Right lobe of liver (tissue), 6 donors: ENCODE results near the gene GAS2L2. TPM values are rescaled to one million over a fixed set of nuclear protein-coding genes. Genes with fewer than 3 reads are reported as not detected.

Experiments
- ATAC-seq, 4 donors: fragments of 200-7000 bp; cut with Tn5 transposase; one replicate each; pipeline ENCODE4 v1.9.1; 2020; ENCODE audit warnings: mild to moderate bottlenecking in 4 of 4, moderate library complexity in 4 of 4
- DNase-seq, 3 donors: peaks; one replicate each; pipeline ENCODE4 v3.0.0-alpha.2; 2020
- H3K27ac ChIP-seq, 3 donors: fragments of 200-600 bp; one replicate each; pipeline ENCODE4 v1.8.0; 2022
- H3K27me3 ChIP-seq, 2 donors: fragments of 200-600 bp; one replicate each; pipeline ENCODE4 v1.8.0; 2022
- H3K36me3 ChIP-seq, 4 donors: fragments of 200-600 bp; sonication (generic) in 1 of 4; one replicate each; pipeline versions ENCODE4 v1.5.1 to v1.8.0; 2017 to 2022; ENCODE audit warnings: control low read depth in 1 of 4
- H3K4me1 ChIP-seq, 4 donors: fragments of 200-600 bp; sonication (generic) in 1 of 4; one replicate each; pipeline versions ENCODE4 v1.5.1 to v1.8.0; 2017 to 2022; ENCODE audit warnings: control low read depth in 1 of 4
- H3K4me3 ChIP-seq, 3 donors: fragments of 200-600 bp; one replicate each; pipeline ENCODE4 v1.8.0; 2022
- H3K9me3 ChIP-seq, 4 donors: fragments of 200-600 bp; sonication (generic) in 1 of 4; one replicate each; pipeline versions ENCODE4 v1.5.1 to v1.8.0; 2017 to 2022; ENCODE audit warnings: control low read depth in 1 of 4
- POLR2A ChIP-seq: fragments of 450-650 bp; IDR thresholded peaks from one replicate; pipeline ENCODE4 v1.6.1; 2017; ENCODE audit warnings: antibody characterized with exemption, mild to moderate bottlenecking
- WGBS: methylation state at CpG from one replicate; pipeline ENCODE4 v1.1.6; 2018; ENCODE audit warnings: low coverage, low lambda C conversion rate; ENCODE audit not compliant: insufficient coverage; ENCODE audit errors: missing lambda C conversion rate; 5-methylcytosine and 5-hydroxymethylcytosine counted together
- intact Hi-C, 2 donors: fragments of 100-400 bp; cut with DNase I; formaldehyde crosslinking; loops; one replicate each; pipeline versions ENCODE4 v1.11.2 to v1.14.1; 2022
- total RNA-seq, 6 experiments: library from RNA; depleted of rRNA in 2 of 6; stranded (reverse); fragments of >200 nt in 2 of 6; fragmentation: NEBNext Ultra II Directional in 3 of 6; extraction: Animal tissue kit (Norgen Biotek cat#: 25700) in 3 of 6; gene quantifications; one replicate each; pipeline versions ENCODE4 v1.1.0 to v1.2.4, GENCODE V29; 2016 to 2023
- TF ChIP-seq, protein P1 (sequence below), 4 donors: fragments of 200-600 bp in 3 of 4; fragments of 450-650 bp in 1 of 4; IDR thresholded peaks; one replicate each; pipeline versions ENCODE4 v1.5.1 to v1.8.0; 2016 to 2022; ENCODE audit warnings: antibody characterized with exemption in 4 of 4, mild to moderate bottlenecking in 2 of 4
- donor health status: DM: no; HTN: yes; CAD: no.
- donor health status: DM: no; HTN: no; CAD: no.
- donor health status: DM: no; HTN: no; CAD: no.
- donor health status: DM: no; HTN: yes; CAD: no.
- donor health status: DM: no; HTN: yes; CAD: no.

The GAS2L2 gene
- total RNA-seq, 6 experiments from 2014 or later = not detected

DNA sequence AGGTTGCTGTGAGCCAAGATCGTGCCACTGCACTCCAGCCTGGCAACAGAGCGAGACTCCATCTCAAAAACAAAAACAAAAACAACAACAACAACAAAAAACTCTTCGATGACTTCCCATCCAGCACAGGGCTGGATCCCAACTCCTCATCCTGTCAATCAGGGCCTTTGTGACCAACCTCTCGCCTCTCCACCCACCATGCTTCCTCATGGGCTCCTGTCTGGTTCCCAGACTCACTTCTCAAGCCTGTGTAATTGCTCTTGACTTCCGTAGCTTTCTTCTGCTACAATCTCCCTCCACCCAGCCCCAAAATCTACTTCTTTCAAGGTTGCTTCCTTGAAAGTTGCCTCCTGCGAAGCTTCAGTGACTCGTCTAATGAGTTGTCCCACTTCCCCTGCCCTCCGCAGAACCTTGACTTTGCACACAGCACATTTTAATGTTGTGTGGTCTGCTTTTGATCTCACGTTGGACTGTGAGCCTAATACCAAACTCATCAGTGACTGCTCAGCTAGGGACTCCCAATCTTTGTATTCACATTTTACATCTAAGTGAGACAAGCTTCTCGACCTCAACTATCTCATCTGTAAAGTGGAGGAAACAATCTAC, 22.5 kb downstream of the GAS2L2 start:
- no peaks in the 10 kb centered on the region for H3K27me3 ChIP-seq
- no peak overlapping the region for H3K4me3 ChIP-seq
- no peak for DNase-seq
- H3K36me3 ChIP-seq = no peaks in the 10 kb centered on the region
- TF ChIP-seq POLR2A = no peak
- TF ChIP-seq, protein P1, sequence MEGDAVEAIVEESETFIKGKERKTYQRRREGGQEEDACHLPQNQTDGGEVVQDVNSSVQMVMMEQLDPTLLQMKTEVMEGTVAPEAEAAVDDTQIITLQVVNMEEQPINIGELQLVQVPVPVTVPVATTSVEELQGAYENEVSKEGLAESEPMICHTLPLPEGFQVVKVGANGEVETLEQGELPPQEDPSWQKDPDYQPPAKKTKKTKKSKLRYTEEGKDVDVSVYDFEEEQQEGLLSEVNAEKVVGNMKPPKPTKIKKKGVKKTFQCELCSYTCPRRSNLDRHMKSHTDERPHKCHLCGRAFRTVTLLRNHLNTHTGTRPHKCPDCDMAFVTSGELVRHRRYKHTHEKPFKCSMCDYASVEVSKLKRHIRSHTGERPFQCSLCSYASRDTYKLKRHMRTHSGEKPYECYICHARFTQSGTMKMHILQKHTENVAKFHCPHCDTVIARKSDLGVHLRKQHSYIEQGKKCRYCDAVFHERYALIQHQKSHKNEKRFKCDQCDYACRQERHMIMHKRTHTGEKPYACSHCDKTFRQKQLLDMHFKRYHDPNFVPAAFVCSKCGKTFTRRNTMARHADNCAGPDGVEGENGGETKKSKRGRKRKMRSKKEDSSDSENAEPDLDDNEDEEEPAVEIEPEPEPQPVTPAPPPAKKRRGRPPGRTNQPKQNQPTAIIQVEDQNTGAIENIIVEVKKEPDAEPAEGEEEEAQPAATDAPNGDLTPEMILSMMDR (IDR thresholded peaks at IDR 0.05) = no peak
- WGBS = 80% methylated on average over 10 of the region's 10 CpGs
- H3K27ac ChIP-seq = no peak overlapping the region
- peaks cover 0 to 4% (median 0%) of the 10 kb centered on the region in 4 donors for H3K4me1 ChIP-seq
- intact Hi-C loops = no loop called here
- ATAC-seq = no peak
- no peaks in the 10 kb centered on the region for H3K9me3 ChIP-seq

DNA sequence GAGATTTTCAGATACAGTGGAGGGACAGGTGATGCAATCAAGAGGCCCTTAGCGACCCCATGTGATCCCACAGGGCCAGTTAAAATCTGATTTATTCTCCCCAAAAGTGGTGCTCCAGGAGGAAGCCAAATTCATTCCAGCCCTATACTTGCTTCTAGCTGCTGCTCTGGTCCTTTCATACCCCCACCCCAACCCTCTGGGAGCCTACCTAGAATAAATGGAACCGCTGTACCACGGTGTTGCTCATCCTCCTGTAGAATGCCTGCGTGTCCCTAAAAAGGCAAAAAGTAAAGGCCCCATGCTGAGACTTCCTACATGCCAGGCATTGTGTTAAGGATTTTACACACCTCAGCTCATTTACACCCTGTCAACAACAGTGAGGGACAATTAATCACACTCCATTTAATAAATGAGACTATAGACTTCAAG, 23.6 kb downstream of the GAS2L2 start:
- peaks cover 0 to 7% (median 2%) of the 10 kb centered on the region in 4 donors for H3K36me3 ChIP-seq
- no peak overlapping the region for H3K4me3 ChIP-seq
- DNase-seq (no peak), ATAC-seq (no peak)
- H3K4me1 ChIP-seq = peaks cover 0 to 4% (median 0%) of the 10 kb centered on the region in 4 donors
- WGBS = 72% methylated on average over 3 of the region's 4 CpGs
- H3K27me3 ChIP-seq = no peaks in the 10 kb centered on the region
- TF ChIP-seq POLR2A = no peak
- intact Hi-C loops = no loop called here
- H3K27ac ChIP-seq = no peak overlapping the region
- no peaks in the 10 kb centered on the region for H3K9me3 ChIP-seq

GRCh38 chr17:35728551-35728950, 24.5 kb downstream of the GAS2L2 start:
- TF ChIP-seq, protein P1 (IDR thresholded peaks at IDR 0.05) = no peak
- TF ChIP-seq POLR2A = no peak
- ATAC-seq (no peak), DNase-seq (no peak)
- WGBS = 71% methylated on average over 1 of the region's 3 CpGs
- Histone ChIP-seq H3K4me1 (peaks cover 0 to 4% (median 0%) of the 10 kb centered on the region in 4 donors), H3K27ac (no peak overlapping the region), H3K36me3 (peaks cover 0 to 16% (median 6%) of the 10 kb centered on the region in 4 donors), H3K4me3 (no peak overlapping the region), H3K27me3 (no peaks in the 10 kb centered on the region), H3K9me3 (no peaks in the 10 kb centered on the region)
- intact Hi-C loops = no loop called here

DNA sequence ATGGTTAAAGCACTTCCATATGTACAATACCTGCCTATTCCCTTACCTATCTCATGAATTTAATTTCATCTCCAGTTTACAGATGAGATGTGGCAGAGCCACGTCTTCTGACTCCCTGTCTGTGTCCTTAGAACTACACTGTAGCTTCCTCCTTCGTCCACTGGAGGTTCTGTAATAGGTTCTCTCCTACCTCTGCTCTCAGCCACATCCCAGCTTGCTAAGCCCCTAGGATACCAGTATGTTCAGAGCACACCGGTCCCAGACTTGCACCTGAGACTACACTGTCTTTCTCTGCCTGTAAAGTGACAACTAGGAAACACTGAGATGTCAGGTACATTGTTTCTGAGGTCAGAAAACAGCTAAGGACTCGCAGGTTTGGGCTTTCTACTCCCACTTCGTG, 25.4 kb downstream of the GAS2L2 start:
- no peaks in the 10 kb centered on the region for H3K9me3 ChIP-seq
- H3K4me3 ChIP-seq = no peak overlapping the region
- ATAC-seq = no peak
- no peaks in the 10 kb centered on the region for H3K27me3 ChIP-seq
- peaks cover 0 to 4% (median 0%) of the 10 kb centered on the region in 4 donors for H3K4me1 ChIP-seq
- DNase-seq = no peak
- no peak overlapping the region for H3K27ac ChIP-seq
- TF ChIP-seq, protein P1 (IDR thresholded peaks at IDR 0.05) = no peak
- no peak for TF ChIP-seq POLR2A
- intact Hi-C loops = no loop called here
- WGBS = 93% methylated on average over 5 of the region's 5 CpGs
- peaks cover 0 to 20% (median 7%) of the 10 kb centered on the region in 4 donors for H3K36me3 ChIP-seq

DNA sequence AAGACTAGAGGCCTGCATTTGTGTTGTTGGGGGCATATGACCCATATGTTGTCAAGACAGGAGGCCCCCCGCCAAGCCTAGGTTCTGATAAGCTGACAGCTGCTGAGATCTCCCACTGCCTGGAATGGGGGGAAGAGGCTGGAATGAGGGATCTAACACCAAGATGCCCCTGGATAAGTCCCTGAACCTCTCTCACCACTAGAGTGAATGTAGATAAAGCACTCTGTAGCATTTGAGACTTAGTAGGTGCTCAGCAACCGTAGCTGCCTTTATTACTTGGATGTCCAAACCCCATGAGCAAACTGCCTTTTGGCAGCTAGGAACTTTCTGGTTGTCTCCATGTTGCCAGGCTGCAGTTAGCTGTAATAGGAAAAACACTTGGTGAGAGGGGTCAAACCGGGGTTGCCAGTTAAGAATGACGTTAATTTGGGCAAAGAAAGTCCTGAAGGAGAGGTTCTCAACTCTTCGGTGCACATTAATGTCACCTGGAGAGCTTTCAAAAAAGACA, 26.0 kb downstream of the GAS2L2 start:
- ATAC-seq (no peak), DNase-seq (no peak)
- peaks cover 0 to 20% (median 7%) of the 10 kb centered on the region in 4 donors for H3K36me3 ChIP-seq
- intact Hi-C loops = no loop called here
- no peaks in the 10 kb centered on the region for H3K27me3 ChIP-seq
- H3K4me3 ChIP-seq = no peak overlapping the region
- H3K9me3 ChIP-seq = no peaks in the 10 kb centered on the region
- TF ChIP-seq, protein P1 (IDR thresholded peaks at IDR 0.05) = no peak
- TF ChIP-seq POLR2A = no peak
- WGBS = 90% methylated on average over 4 of the region's 5 CpGs
- peaks cover 0 to 4% (median 0%) of the 10 kb centered on the region in 4 donors for H3K4me1 ChIP-seq
- H3K27ac ChIP-seq = no peak overlapping the region
